Ascending aorta (tissue), 2 donors: ENCODE data around the gene MAP3K5. TPM values are rescaled to one million over a fixed set of nuclear protein-coding genes. Genes with fewer than 3 reads are reported as not detected.
A peak's percentile ranks its signal among the peaks of the same experiment; 100 is the strongest.
"Not testable (repeated sequence)": the region's sequence is repeated elsewhere in the genome, so short reads cannot be mapped to it uniquely, and the experiment has no call there.

ENCODE experiments used
- DNase-seq, 2 donors: peaks; one replicate each; pipeline ENCODE4 v3.0.0-alpha.2; 2019; ENCODE audit warnings: low spot score in 2 of 2
- H3K27ac ChIP-seq, 2 donors: fragments of 200-600 bp; sonication (generic); one replicate each; pipeline ENCODE4 v1.5.1; 2016 to 2017; ENCODE audit warnings: mild to moderate bottlenecking in 1 of 2
- H3K27me3 ChIP-seq: fragments of 200-600 bp; sonication (generic); one replicate; pipeline ENCODE4 v1.5.1; 2017
- H3K36me3 ChIP-seq, 2 donors: fragments of 200-600 bp; sonication (generic); one replicate each; pipeline ENCODE4 v1.5.1; 2016
- H3K4me1 ChIP-seq, 2 donors: fragments of 200-600 bp; sonication (generic); one replicate each; pipeline ENCODE4 v1.5.1; 2016 to 2017; ENCODE audit warnings: mild to moderate bottlenecking in 1 of 2
- H3K4me3 ChIP-seq, 2 donors: fragments of 200-600 bp; sonication (generic); one replicate each; pipeline ENCODE4 v1.5.1; 2016 to 2017; ENCODE audit warnings: mild to moderate bottlenecking in 1 of 2
- H3K9me3 ChIP-seq, 2 donors: fragments of 200-600 bp; sonication (generic); one replicate each; pipeline ENCODE4 v1.5.1; 2016
- CTCF ChIP-seq, 3 experiments: fragments of 200-600 bp in 2 of 3; fragments of 450-650 bp in 1 of 3; sonication (generic) in 2 of 3; IDR thresholded peaks; one replicate each; pipeline ENCODE4 v1.5.1; 2016 to 2019; ENCODE audit warnings: antibody characterized with exemption in 3 of 3, mild to moderate bottlenecking in 1 of 3, moderate library complexity in 1 of 3
- intact Hi-C: fragments of 100-400 bp; cut with DNase I; formaldehyde crosslinking; loops from one replicate; pipeline ENCODE4 v1.15.1; 2023
- total RNA-seq: library from RNA; depleted of rRNA; stranded (reverse); fragments of >200 nt; gene quantifications from one replicate; pipeline ENCODE4 v1.1.0, GENCODE V29; 2016

Gene MAP3K5
- total RNA-seq, 1 donor from 2014 or later = 40.9 TPM

- Histone ChIP-seq H3K27me3 (no peaks in the 10 kb centered on the region), H3K27ac (peak overlapping the region; percentile 93 to 99), H3K36me3 (no peaks in the 10 kb centered on the region), H3K4me3 (peak overlapping the region; percentile 74 to 81), H3K4me1 (peaks cover 10 to 33% of the 10 kb centered on the region in 2 donors), H3K9me3 (no peaks in the 10 kb centered on the region)
- no peak for DNase-seq
- no peak for TF ChIP-seq CTCF (IDR thresholded peaks at IDR 0.05)
- intact Hi-C loops = loop anchor here (5.0 to 10.0 kb wide), 4 partner anchors 33 to 506 kb away; partner anchors contain the start of gene BCLAF1
Observed at GRCh38 chr6:136790411-136791295, 1.6 kb downstream of the MAP3K5 start.

- Histone ChIP-seq H3K27ac (peak overlapping the region; percentile 93 to 99), H3K4me3 (peak overlapping the region; percentile 74 to 81), H3K4me1 (peaks cover 13 to 45% of the 10 kb centered on the region in 2 donors)
- H3K9me3 ChIP-seq, DNase-seq, H3K27me3 ChIP-seq, intact Hi-C loops, H3K36me3 ChIP-seq: not testable (repeated sequence)
Observed at GRCh38 chr6:136789440-136789839, 2.8 kb downstream of the MAP3K5 start.

GRCh38 chr6:136788069-136788902, 4.0 kb downstream of the MAP3K5 start:
- intact Hi-C loops = no loop called here
- no peak for DNase-seq
- peak overlapping the region; percentile 74 to 81 for H3K4me3 ChIP-seq

GRCh38 chr6:136787726-136788068, 4.6 kb downstream of the MAP3K5 start:
- Histone ChIP-seq H3K27me3 (no peaks in the 10 kb centered on the region), H3K9me3 (no peaks in the 10 kb centered on the region), H3K4me3 (peak overlapping the region; percentile 74 to 81), H3K4me1 (peaks cover 18 to 56% of the 10 kb centered on the region in 2 donors), H3K27ac (peak overlapping the region; percentile 93 to 99), H3K36me3 (no peaks in the 10 kb centered on the region)
- no peak for TF ChIP-seq CTCF (IDR thresholded peaks at IDR 0.05)
- no peak for DNase-seq
- intact Hi-C loops = no loop called here

More at GRCh38 chr6:136788069-136788902, 4.0 kb downstream of the MAP3K5 start:
- Histone ChIP-seq H3K27ac (peak overlapping the region; percentile 93 to 99), H3K4me1 (peaks cover 18 to 53% of the 10 kb centered on the region in 2 donors), H3K27me3 (no peaks in the 10 kb centered on the region), H3K9me3 (no peaks in the 10 kb centered on the region), H3K36me3 (no peaks in the 10 kb centered on the region)
- TF ChIP-seq CTCF (IDR thresholded peaks at IDR 0.05) = no peak

- Histone ChIP-seq H3K9me3 (no peaks in the 10 kb centered on the region), H3K4me1 (peaks cover 18 to 64% of the 10 kb centered on the region in 2 donors), H3K27me3 (no peaks in the 10 kb centered on the region), H3K4me3 (peak overlapping the region; percentile 74 to 81), H3K36me3 (no peaks in the 10 kb centered on the region), H3K27ac (peak overlapping the region; percentile 93 to 99)
- intact Hi-C loops = no loop called here
- no peak for DNase-seq
- TF ChIP-seq CTCF (IDR thresholded peaks at IDR 0.05) = no peak
Observed at GRCh38 chr6:136786658-136787057, 5.6 kb downstream of the MAP3K5 start.
